ENCODE measurements around the gene TMEM120B. TPM values are rescaled to one million over a fixed set of nuclear protein-coding genes. Genes with fewer than 3 reads are reported as not detected.
A peak's percentile ranks its signal among the peaks of the same experiment; 100 is the strongest.
"Not testable (repeated sequence)": the region's sequence is repeated elsewhere in the genome, so short reads cannot be mapped to it uniquely, and the experiment has no call there.

The TMEM120B gene
- total RNA-seq, 1 experiment from 2014 or later = 13.2 TPM

DNA sequence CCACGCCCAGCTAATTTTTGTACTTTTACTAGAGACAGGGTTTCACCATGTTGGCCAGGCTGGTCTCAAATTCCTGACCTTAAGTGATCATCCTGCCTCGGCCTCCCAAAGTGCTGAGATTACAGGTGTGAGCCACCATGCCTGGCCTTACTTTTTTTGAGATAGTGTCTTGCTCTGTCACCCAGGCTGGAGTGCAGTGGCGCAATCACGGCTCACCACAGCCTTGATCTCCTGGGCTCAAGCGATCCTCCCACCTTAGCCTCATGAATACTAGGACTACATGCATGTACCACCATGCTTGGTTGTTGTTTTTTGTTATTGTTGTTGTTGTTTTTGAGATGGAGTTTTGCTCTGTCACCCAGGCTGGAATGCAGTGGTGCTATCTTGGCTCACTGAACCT is 33.0 kb downstream of the TMEM120B start:
- not testable (repeated sequence) for DNase-seq (ENCODE audit: low spot score)

DNA sequence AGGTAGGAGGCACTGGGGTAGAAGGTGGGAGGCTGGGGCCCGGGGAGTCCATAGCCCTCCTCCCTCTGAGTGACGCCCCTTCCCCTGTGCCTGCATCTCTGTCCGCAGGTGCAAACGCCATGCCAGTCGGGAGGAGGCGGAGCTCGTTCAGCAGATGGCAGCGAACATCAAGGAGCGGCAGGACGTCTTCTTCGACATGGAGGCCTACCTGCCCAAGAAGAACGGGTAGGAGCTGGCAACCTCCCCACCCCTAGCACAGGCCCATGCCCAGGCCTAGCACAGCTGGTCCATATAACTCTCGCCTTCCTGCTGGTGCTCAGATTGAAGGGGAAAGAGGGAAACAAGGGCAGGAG is 35.6 kb downstream of the TMEM120B start:
- no peak for DNase-seq (ENCODE audit: low spot score)

GRCh38 chr12:121748571-121749265 is 36.2 kb downstream of the TMEM120B start:
- DNase-seq (ENCODE audit: low spot score) = peak; percentile 48

DNA sequence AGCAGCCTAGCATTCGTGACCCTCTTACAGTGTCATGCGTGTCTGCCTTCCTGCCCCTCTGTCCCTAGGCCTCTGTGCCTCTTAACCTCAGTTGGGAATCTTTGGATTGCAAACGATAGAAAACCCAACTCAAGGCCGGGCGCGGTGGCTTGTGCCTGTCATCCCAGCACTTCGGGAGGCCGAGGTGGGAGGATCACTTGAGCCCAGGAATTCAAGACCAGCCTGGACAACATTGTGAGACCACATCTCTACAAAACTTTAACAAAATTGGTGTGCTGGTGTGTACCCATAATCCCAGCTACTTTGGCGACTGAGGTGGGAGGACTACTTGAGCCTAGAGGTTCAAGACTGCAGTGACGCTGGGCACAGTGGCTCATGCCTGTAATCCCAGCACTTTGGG is 36.7 kb downstream of the TMEM120B start:
- no peak for DNase-seq (ENCODE audit: low spot score)

- no peak for DNase-seq (ENCODE audit: low spot score)
Observed at GRCh38 chr12:121750507-121750955, 38.0 kb downstream of the TMEM120B start.

DNA sequence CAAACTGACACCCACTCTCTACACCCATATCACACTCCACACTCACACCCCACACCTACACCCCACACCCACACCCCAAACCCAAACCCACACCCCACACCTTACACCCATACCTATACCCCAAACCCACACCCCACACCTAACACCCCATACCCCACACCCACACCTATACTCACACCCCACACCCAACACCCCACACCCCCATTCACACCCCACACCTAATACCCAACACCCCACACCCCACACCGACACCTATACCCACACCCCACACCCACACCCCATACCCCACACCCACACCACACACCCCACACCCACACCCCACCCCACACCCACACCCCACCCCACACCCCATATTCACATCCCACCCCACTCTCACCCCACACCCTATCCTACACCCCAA is 38.5 kb downstream of the TMEM120B start:
- DNase-seq (ENCODE audit: low spot score) = no peak

GRCh38 chr12:121751749-121752351 is 39.3 kb downstream of the TMEM120B start:
- DNase-seq (ENCODE audit: low spot score) = no peak

DNA sequence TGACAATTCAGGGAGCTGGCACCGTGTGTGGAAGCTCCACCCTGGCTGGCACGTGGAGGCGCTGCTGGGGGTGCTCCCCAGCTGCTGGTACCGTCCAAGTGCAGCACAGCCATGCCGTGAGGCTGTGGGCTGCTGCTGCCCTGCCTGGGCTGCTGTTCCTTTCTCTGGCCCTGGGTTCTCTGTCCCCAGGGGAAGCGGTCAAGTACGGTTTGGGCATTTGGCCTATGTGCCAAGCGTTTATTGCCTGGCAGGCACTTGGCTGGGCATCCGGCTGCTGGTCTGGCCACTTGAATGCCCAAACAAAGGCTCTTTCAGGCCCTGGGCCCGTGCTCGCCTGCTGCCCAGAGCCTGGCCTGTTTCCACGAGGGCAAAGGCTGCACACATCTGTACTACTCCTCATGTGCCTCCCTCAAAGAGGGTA is 41.3 kb downstream of the TMEM120B start:
- no peak for DNase-seq (ENCODE audit: low spot score)

DNA sequence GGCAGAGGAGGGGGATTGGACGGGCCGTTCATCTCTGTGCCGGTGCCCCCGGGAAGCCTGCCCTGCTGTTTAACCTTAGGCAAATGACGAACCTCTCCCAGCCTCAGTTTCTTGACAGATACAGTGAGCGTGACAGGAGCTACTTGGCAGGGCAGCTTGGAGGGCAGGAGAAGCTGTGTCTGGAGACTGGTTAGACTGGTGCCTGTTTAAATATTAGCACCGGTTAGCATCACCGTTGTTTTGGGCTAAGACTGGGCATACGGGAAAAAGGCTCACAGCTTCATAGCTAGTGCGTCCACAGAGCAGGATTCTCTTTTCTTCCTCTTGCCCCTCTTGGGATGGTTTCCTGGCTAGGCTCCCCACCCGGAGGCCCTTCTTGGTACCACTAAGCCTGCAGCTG is 42.3 kb downstream of the TMEM120B start:
- DNase-seq (ENCODE audit: low spot score) = no peak

GRCh38 chr12:121755591-121755990 is 43.0 kb downstream of the TMEM120B start:
- no peak for DNase-seq (ENCODE audit: low spot score)

DNA sequence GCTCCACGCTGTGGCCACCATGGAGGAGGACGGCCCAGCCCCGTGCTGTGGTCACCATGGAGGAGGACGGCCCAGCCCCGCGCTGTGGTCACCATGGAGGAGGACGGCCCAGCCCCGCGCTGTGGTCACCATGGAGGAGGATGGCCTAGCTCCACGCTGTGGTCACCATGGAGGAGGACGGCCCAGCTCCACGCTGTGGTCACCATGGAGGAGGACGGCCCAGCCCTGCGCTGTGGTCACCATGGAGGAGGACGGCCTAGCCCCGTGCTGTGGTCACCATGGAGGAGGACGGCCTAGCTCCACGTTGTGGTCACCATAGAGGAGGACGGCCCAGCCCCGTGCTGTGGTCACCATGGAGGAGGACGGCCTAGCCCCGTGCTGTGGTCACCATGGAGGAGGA is 46.0 kb downstream of the TMEM120B start:
- DNase-seq (ENCODE audit: low spot score) = not testable (repeated sequence)

DNA sequence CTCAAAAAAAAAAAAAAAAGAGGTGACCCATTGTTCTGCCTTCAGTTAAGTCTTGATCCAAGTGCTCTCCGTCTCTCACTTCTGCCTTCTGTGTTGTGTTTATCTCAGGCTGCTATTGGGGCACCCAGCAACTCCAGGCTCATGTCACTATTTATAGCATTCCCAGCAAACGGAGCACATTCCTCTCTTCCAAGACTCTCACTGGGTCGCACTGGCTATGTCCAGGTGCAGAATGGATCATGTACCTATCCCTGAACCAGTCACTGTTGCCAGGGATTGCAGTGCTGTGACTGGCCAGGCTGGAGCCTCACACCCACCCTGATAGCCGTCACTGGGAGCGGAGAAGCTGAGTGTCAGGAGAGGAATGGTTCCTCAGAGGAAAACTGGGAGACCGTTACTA is 49.7 kb downstream of the TMEM120B start:
- DNase-seq (ENCODE audit: low spot score) = no peak

- no peak for DNase-seq (ENCODE audit: low spot score)
Observed at GRCh38 chr12:121764808-121765207, 52.3 kb downstream of the TMEM120B start.

DNA sequence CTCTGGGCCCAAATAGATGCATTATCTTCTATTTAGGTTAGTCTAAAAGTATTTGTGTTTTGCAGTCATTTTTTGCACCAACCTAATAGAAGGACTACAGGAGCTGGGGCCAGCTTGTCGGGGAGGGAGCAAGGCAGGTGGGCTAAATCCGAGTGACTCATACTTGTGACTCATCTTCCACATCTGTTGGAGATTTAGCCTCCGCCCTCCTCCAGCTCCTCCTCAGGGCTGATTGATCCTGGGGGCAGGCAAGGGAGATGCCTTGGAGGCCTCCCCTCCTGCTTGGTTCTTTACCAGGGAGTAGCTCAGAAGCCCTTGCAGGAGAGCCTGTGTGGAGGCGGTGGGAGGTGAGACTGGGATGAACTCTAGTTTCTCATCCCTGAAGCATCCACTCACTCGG is 53.0 kb downstream of the TMEM120B start:
- no peak for DNase-seq (ENCODE audit: low spot score)

DNA sequence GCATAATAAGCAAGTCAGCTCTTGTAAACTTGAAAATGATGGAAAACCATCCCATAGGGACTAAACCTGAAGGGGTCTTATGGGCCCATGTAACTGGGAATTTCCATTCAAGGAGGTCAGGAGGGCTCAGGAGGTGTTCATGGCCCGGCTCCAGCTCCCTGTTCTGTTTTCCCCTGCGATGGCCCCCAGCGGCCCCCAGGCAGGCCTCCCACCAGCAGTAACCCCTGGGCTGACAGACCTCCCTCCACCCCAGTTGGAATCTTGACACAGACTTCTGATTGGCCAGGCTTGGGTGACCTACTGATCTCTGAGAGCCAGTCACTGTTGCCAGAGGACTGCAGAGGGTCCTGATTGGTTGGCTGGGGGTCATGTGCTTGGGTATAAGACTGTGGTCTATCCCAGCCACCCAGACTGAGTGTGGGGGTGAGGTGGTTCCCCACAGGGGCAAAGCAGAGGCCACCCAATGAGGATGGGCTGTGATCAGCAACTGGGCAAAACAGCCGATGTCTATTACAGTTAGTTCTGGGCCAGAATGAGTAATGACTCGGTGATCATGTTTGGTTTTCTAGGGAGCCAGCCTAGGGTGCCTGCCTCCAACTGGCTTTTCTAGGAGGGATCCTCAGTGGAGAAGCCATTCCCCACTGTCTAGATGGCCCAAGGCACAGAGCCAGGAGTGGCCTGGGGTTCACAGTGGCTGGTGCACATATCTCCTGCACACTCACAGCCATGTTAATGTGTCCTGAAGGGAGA is 53.9 kb downstream of the TMEM120B start:
- DNase-seq (ENCODE audit: low spot score) = no peak

DNA sequence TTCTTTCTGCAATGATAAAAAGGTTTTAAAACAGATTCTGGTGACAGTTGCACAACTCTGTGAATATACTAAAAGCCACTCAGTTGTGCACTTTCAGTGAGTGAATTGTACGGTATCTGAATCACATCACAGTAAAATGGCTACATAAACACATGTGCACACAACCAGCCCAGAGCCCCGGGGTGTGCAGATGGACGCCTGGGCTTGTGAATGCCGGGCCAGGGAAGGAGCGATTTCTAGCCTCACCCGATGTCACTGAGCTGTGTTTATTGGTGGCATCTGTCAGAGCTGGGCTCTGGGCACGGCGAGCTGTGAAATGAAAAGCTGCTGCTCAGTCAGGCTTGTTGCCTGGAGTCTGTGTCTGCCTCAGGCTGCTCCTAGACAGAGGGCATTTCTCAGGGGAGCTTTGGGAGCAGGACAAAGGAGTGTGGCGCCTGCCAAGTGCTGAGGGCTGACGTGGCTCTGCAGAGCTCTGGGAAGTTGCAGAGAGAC is 55.0 kb downstream of the TMEM120B start:
- no peak for DNase-seq (ENCODE audit: low spot score)

- DNase-seq (ENCODE audit: low spot score) = no peak
Observed at GRCh38 chr12:121769297-121769830, 56.8 kb downstream of the TMEM120B start.

GRCh38 chr12:121769831-121770301 is 57.3 kb downstream of the TMEM120B start:
- DNase-seq (ENCODE audit: low spot score) = peak; percentile 67

DNA sequence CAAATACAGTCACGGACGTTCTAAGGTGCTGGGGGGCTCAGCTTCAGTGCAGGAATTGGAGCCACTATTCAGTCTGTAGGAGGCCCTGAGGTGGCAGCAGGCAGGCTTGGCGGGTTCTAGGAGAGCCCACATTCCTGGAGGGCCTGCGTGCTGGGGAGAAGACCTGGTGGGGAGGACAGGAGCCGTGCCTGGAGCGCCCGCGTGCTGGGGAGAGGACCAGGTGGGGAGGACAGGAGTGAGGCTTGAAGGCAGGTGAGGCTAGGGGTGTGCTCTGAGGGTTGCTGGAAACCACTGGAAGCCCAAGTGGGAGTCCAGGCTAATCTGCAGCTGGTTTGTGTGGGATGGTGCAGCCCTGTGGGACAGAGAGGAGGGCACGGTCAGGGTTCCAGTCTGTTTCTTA is 57.8 kb downstream of the TMEM120B start:
- DNase-seq (ENCODE audit: low spot score) = no peak

DNA sequence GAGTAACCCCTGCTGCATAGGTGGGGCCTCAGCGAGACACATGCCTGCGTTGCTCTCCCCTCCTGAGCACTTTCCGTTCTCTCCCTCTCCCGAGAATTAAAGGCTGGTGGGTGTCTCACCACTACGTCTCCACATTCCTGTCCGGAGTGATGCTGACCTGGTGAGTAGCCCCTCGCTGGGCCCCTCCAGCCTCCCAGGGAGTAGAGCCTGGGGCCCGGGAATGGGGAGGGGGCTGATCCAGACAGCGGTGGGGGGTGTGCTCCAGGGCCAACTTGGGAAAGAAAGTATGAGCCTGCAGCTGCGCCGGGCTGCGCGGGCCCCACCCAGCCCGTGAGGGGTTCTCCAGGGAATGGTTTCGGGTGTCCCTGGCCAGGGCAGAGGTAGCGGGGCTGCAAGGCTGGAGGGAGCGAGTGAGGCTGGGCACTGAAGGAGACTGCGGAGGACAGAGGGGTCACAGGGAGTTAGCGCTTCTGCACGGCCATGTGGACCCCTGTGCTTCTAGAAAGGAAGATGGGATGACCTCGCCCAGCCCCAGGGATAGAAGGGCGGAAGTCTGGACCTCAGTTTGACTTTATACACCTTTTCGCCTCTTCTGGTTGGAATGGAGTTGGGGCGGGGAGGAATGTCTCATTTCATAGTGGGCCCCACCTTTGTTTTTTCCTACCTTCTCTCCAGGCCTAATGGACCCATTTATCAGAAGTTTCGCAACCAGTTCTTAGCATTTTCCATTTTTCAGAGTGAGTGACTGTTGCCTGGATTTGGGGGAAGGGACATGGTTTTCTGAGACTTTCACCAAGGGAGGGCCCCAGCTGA is 58.5 kb downstream of the TMEM120B start:
- DNase-seq (ENCODE audit: low spot score) = no peak
